ENCODE results near the gene HES1. TPM values are rescaled to one million over a fixed set of nuclear protein-coding genes. Genes with fewer than 3 reads are reported as not detected.

The HES1 gene
- total RNA-seq, 1 donor from 2014 or later = 36.2 TPM

DNA sequence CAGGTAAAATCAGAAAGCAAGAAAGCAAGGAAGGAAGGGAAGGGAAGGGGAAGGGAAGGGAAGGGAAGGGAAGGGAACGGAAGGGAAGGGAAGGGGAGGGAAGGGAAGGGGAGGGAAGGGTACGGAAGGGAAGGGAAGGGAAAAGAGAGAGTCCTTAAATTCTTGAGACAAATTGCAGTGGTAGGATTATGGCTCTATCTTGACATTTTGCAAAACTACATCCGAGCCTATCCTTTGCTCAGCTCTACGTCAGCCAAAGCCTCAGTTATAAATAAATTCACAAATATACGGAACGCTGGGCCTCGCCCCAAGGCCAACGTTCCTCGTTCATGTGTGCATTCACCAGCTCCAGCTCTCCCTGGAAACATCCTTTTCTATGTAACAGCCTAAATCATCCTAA lies 25.5 kb upstream of the HES1 start:
- peaks cover 24% of the 10 kb centered on the region for H3K4me1 Mint-ChIP-seq
- no peak overlapping the region for H3K27ac Mint-ChIP-seq (ENCODE audit: unreplicated experiment)
- no peaks in the 10 kb centered on the region for H3K36me3 Mint-ChIP-seq (ENCODE audit: low read depth)
- peaks cover 3% of the 10 kb centered on the region for H3K27me3 Mint-ChIP-seq (ENCODE audit: low read depth)
- TF ChIP-seq, protein P1, sequence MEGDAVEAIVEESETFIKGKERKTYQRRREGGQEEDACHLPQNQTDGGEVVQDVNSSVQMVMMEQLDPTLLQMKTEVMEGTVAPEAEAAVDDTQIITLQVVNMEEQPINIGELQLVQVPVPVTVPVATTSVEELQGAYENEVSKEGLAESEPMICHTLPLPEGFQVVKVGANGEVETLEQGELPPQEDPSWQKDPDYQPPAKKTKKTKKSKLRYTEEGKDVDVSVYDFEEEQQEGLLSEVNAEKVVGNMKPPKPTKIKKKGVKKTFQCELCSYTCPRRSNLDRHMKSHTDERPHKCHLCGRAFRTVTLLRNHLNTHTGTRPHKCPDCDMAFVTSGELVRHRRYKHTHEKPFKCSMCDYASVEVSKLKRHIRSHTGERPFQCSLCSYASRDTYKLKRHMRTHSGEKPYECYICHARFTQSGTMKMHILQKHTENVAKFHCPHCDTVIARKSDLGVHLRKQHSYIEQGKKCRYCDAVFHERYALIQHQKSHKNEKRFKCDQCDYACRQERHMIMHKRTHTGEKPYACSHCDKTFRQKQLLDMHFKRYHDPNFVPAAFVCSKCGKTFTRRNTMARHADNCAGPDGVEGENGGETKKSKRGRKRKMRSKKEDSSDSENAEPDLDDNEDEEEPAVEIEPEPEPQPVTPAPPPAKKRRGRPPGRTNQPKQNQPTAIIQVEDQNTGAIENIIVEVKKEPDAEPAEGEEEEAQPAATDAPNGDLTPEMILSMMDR (conservative IDR thresholded peaks at IDR 0.05) = no peak
- no peak overlapping the region for H3K4me3 Mint-ChIP-seq
- H3K9me3 Mint-ChIP-seq = no peaks in the 10 kb centered on the region
- DNase-seq (ENCODE audit: low read depth, low spot score) = no peak

DNA sequence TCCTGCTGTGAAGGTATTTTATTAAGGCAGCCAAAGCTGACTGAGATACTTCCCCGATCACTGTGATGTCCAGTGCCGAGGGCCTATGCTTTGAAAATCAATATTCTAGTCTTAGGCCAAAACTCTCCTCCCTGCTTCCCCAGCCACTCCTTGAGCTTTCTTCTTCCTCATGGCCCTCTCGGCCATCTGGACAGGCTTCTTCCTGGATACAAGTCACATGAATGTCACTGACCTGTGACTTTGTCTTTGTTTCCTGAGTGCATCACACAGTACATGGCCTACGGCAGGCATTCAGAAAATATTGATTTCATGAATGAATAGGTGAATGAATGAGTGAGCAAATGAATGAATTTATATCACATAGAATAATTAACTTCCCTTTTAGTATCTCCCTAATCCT lies 24.6 kb upstream of the HES1 start:
- Mint-ChIP-seq H3K4me3 (no peak overlapping the region), H3K27me3 (ENCODE audit: low read depth) (peaks cover 3% of the 10 kb centered on the region), H3K36me3 (ENCODE audit: low read depth) (no peaks in the 10 kb centered on the region), H3K4me1 (peaks cover 24% of the 10 kb centered on the region), H3K9me3 (no peaks in the 10 kb centered on the region), H3K27ac (ENCODE audit: unreplicated experiment) (no peak overlapping the region)
- TF ChIP-seq, protein P1 (conservative IDR thresholded peaks at IDR 0.05) = no peak
- DNase-seq (ENCODE audit: low read depth, low spot score) = no peak

DNA sequence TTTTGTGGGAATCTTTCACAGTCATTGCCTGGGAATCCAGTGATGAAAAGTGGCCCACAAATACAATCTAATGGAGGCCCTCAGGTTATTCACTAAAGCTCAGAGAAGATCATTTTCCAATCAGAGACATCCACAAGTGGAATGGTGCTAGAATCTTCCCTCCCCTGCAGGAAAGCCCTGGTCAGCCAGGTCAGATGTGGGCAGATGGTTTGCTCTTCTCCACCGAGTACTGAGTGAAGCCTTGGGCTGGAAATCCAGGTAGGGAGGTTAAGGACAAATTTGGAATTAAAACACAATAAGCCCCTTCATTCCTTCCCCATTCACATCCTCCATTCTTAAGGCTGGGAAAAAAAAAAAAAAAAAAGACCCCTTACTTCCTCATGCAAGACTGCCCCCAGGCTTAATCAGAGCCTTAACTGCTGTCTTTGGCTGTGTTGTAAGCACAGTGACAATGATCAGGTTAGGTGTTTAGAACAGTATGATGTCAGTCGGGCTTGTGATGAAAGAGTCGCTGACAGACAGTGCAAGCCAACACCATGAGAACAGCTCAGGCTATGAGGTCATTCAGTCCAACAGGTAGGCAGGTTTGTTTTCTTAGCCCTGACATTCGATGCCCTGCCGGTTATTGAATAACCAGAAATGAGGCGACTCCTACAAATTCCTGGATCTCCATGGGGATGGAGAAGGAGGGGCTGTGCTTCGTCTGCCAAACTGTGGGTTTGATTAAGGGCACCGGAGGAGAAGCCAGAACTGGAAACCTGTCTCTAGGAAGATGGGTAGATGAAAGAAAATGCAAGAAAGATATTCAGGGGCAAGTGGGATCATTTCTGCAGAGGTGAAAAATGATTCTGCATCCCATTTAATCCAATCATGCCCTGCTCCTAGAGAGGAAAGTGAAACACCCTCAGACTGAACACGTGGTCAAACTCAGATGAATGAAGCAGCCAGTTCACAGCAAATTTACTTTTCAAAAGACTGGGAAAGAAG lies 23.5 kb upstream of the HES1 start:
- no peaks in the 10 kb centered on the region for H3K9me3 Mint-ChIP-seq
- H3K4me1 Mint-ChIP-seq = peaks cover 24% of the 10 kb centered on the region
- H3K36me3 Mint-ChIP-seq (ENCODE audit: low read depth) = no peaks in the 10 kb centered on the region
- peaks cover 10% of the 10 kb centered on the region for H3K27me3 Mint-ChIP-seq (ENCODE audit: low read depth)
- H3K4me3 Mint-ChIP-seq = no peak overlapping the region
- TF ChIP-seq, protein P1 (conservative IDR thresholded peaks at IDR 0.05) = no peak
- no peak overlapping the region for H3K27ac Mint-ChIP-seq (ENCODE audit: unreplicated experiment)
- no peak for DNase-seq (ENCODE audit: low read depth, low spot score)

DNA sequence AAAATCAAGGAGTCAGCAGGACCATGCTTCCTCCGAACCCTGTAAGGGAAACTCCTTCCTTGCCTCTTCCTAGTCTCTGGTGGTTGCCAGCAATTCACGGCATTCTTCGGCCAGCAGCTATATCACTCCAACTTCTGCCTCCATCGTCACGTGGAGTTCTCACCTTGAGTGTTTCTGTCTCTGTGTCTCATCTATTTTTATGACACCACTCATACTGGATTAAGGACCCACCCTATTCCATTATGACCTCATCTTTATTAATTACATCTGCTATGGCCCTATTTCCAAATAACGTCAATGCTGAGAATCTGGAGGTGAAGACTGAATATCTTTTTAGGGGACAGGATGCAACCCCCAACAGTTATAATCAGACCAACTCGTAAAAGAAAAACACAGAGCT lies 21.8 kb upstream of the HES1 start:
- Mint-ChIP-seq H3K36me3 (ENCODE audit: low read depth) (no peaks in the 10 kb centered on the region), H3K9me3 (no peaks in the 10 kb centered on the region), H3K4me1 (peaks cover 24% of the 10 kb centered on the region), H3K27ac (ENCODE audit: unreplicated experiment) (no peak overlapping the region), H3K4me3 (no peak overlapping the region), H3K27me3 (ENCODE audit: low read depth) (peaks cover 18% of the 10 kb centered on the region)
- TF ChIP-seq, protein P1 (conservative IDR thresholded peaks at IDR 0.05) = no peak
- no peak for DNase-seq (ENCODE audit: low read depth, low spot score)

DNA sequence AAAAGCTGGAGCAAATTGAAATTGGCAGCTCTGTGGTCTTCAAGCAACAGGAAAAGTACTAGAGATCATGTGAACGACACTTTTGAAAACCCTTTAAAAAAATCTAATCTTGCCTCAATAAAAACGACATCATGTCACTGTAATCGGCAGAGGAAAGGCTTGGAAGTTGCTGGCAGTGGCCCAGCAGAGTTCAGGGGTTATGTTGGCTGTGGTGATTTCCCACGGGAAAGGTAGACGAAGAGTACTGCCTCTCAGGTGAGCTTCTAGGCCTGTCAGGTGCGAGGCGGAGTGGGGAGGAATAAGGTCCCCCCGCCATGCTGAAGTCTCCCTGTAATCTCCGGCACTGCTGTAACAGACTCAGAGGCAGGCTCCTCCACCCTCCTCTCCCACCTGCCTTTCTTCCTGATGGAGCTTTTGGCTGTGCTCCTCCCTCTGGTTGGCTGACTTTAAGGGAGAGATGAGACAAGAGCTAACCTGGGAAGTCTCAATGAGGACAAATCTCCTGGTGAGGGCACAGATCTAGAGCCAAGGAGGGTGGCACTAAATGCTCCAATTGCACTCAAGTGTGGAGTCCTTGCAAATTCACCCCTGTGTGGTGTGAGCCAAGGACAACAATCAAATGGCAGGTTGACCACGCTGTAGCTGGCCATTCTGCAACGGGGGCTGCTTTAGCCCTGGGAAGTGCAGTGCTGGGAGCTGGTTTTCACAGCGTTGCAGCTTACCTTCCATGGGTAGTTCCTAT lies 18.7 kb upstream of the HES1 start:
- no peaks in the 10 kb centered on the region for H3K36me3 Mint-ChIP-seq (ENCODE audit: low read depth)
- no peaks in the 10 kb centered on the region for H3K9me3 Mint-ChIP-seq
- DNase-seq (ENCODE audit: low read depth, low spot score) = no peak
- no peak overlapping the region for H3K27ac Mint-ChIP-seq (ENCODE audit: unreplicated experiment)
- no peak overlapping the region for H3K4me3 Mint-ChIP-seq
- peaks cover 12% of the 10 kb centered on the region for H3K4me1 Mint-ChIP-seq
- TF ChIP-seq, protein P1 (conservative IDR thresholded peaks at IDR 0.05) = no peak
- peaks cover 30% of the 10 kb centered on the region for H3K27me3 Mint-ChIP-seq (ENCODE audit: low read depth)
